ENCODE data around the gene FBN1.

GRCh38 chr15:48406266-48406891 lies 239.1 kb downstream of the FBN1 start:
- TF ChIP-seq CTCF (IDR thresholded peaks at IDR 0.05) (no peak), EZH2 (IDR thresholded peaks at IDR 0.05) (no peak)

Measured in neural progenitor cell (in vitro differentiated cells).